C4-2B (cell line): Measurements from ENCODE around the gene PIP5KL1.

Experiments
- CTCF ChIP-seq: fragments of 450-650 bp; conservative IDR thresholded peaks from 2 replicates; pipeline ENCODE4 v1.5.1; 2017; ENCODE audit warnings: mild to moderate bottlenecking
- ZFX ChIP-seq: fragments of 450-650 bp; IDR thresholded peaks from 2 replicates; pipeline ENCODE4 v1.6.1; 2017

GRCh38 chr9:127890053-127890452 is 40.5 kb downstream of the PIP5KL1 start:
- no peak for TF ChIP-seq CTCF
- TF ChIP-seq ZFX, result no peak
